ENCODE data around the gene OR6J1.
"Not testable (repeated sequence)": the region's sequence is repeated elsewhere in the genome, so short reads cannot be mapped to it uniquely, and the experiment has no call there.

OR6J1 gene

DNA sequence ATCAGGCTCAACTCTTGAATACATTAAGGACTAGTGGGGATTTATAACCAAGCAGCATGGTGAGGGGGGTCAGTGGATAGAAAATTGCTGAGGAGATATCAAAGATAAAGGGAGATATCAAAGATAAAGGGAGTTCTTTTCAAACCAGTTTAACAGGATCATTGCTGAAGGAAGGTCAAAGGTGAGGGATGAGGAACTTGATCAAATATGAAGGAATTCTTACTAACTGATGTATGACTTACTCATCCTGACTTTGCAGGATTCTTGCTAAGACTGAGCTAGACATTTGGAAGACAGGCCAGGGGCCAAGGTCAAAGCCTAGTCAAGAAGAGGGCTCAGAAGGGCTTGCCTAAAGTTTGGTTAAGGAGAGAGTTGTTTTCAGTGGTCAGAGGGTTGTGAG, 41.3 kb downstream of the OR6J1 start:
- peak in 1 of 4 experiments; percentile 23 for DNase-seq

DNA sequence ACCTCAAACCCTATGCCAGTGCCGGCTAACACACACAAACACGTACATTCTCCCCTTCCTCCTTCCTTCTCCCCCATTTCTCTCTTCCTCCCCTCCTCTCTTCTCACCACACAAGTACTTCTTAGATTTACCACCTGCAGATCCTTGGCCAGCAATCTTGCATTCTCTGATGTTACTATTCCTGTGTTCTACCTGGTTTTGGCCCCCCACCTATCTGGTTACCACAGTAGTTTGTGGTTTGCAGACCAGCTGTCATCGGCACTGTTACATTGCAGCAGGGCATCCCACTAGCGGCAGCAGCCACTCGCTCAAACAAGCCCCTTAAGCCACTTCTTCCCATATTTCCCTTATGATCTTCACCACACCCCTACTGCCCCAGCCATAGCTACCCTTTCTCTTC, 42.2 kb downstream of the OR6J1 start:
- no peak for DNase-seq

DNA sequence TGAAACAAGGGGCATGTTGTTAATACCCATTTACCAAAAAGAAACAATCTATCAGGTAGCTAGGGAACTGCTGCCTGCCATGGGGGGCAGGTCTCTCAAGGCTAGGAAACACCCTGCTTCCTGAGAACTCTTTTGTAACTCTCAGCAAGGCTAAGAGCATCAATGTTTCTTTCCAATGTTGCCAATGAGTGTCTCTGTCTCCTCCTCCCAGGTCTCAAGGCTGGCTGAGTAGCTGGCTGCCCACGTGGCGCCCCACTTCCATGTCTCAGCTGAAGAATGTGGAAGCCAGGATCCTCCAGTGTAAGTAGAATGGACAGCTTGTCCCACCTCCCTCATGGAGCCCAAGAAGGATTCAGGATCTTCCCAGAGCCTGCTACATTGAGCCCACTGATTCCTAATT, 42.7 kb downstream of the OR6J1 start:
- peak in 2 of 4 experiments; percentile 20 to 26 for DNase-seq

DNA sequence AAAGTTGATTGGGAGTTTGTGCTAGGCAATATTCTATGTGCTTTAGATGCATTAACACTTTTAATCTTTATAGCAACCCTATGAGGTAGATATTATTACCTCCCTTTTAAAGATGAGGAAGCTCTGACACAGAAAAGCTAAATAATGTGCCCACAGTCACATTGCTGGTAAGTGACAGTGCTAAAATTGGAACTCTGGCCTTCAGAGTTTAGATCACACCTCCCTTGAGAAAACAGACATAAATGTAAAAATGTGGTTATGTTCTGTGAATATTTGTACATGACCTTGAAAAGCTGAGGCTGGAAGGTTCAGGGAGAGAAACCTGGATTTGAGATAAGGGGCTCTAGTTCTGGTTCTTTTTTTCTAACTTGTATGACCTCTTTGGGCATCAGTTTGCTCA, 44.1 kb downstream of the OR6J1 start:
- DNase-seq, result peak in 3 of 4 experiments; percentile 18 to 48 (median 34)

DNA sequence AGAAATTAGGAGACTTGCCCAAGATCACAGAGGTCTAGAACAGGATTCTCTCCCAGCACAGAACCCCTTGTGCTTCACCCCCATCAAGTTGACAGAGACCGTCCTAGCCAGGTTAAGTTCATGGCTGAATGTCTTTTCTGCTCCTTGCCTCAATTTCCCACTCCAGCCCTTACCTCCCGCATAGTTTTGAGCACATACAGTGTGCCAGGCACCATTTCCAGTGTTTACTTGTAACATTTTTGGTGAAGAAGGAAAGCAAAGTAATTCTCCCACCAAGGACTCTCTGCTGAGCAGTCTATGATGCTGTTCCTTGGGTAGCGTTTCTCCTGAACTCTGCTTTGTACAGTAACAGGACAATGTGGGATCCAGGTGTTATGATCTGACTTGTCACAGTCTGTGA, 44.8 kb downstream of the OR6J1 start:
- no peak for DNase-seq

DNA sequence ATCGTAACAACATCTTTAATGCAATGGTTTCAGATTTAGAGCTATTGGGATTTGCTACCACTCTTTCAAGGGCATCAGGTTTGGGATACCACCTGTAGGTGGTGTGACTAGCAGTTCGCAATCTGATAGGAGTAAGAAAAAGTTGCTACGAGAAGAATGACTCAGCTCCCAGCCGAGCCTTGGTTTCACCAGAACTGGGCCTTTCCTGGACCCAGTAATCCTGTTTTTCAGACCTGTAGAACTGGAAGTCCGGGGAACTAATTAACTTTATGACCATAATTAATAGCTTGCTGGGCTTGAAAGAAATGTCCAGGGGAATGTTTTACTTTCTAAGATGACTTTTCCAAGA, 45.3 kb downstream of the OR6J1 start:
- peak; percentile 21 to 54 (median 42) for DNase-seq

DNA sequence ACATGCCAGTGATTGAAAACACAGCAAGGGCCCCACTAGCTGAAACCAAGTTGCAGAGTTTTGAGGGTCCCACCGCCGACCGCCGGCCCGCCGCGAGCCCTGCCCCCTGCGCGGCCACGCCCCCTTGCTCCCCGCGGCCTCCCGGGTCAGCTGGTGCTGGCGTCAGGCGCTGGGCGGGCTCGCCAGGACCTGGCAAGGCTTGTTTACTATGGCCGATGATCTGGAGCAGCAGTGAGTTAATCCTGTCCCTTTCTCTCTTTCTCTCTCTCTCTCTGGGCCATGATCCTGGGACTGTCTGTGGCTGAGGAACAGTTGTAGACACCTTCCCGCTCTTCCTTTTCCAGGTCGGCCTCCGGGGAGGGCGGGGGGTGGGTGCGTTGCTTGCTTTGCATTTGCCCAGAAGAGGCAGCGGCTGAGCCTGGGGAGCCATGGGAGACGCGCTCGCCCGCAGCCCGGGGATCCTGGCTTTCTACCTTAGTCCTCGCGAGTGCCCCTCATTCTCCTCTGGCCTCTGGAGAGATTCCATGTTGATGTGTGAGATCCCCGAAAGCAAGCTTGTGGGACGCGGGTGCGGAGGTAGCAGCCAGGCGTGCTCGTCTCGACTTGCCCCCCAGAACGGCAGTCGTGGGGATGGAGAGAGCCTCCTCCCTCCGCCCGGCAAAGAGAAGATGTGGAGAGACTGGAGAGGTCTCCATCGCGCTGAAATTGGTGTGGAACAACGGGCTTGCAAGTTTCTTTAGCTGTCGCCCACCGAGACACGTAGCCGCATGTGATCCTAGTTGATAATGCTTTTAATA, 45.9 kb downstream of the OR6J1 start, which contains the start of gene ABHD4:
ABHD4 (plus strand) TSS at position 202 of the 797 bp plus-strand sequence; CDS start at position 209, 7 bp downstream.
- DNase-seq, result peak; percentile 76 to 91 (median 82)

DNA sequence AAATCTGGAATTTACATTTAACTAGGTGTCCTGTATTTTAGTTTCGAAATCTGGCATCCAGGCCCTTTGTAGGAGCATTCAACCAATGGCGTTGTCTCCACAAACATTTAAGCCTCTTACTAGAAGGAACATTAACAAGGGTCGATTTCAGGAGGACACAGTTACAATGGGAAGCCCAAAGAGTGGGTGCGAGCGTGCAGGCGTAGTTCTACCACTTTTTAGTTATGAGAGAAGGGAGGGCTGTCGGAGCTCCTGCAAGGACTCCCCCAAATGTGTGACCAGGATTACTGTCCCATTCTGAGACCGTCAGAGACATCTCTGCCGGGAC, 46.4 kb downstream of the OR6J1 start:
- peak in 1 of 4 experiments; percentile 15 for DNase-seq

DNA sequence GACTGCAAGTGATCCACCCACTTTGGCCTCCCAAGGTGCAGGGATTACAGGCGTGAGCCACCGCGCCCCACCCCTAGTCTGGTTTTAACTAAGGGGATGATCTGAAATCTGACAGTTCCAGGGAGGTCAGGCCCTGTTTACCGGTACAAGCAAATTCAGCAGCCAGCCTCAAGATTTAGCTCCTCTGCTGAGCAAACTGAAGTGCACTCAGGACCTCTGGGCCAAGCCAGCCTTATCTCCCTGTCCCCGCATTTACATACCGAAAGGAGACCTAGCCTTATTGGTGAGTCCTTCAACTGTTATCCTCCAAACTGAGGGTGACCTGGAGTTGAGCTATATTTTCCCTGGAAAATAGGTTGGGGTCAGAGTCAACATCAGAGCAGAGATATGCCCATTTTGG, 46.9 kb downstream of the OR6J1 start:
- no peak for DNase-seq

DNA sequence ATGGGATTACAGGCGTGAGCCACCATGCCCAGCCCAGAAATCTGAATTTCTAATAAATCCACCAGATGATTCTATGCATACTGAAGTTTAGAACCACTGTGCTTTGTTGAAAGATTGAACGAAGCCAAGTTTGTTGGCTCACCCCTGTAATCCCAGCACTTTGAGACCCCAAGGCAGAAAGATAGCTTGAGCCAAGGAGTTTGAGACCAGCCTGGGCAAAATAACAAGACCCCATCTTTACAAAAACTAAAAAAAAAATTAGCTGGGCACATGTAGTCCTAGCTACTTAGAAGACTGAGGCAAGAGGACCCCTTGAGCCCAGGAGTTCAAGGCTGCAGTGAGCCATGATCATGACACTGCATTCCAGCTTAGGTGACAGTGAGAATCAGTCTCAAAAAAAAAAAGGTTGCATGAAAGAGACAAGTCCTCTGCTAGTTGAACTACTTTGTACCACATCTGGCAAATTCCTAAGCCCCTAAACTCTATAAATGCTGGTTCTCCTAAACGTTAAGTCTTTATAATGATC, 47.7 kb downstream of the OR6J1 start:
- no peak for DNase-seq

DNA sequence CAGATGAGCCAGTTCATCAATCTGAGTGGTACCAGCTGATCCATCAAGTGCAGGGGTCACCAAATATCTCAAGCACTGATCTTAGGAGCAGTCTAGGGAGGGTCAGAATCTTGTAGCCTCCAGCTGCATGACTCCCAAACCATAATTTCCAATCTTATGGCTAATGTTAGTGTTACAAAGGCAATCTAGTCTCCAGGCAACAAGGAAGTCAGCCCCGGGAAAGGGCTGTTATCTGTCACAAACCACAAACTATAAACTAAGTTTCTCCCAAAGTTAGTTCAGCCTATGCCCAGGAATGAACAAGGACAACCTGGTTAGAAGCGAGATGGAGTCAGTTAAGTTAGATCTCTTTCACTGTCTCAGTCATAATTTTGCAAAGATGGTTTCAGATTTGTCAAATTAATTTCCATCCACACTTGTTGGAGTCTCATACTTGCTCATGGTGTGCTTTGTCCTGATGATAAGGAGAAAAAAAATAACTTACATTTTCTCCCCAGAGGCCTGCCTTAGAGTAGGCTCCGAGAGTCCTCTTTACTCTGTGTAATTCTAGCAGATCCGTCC, 49.9 kb downstream of the OR6J1 start:
- no peak for DNase-seq

DNA sequence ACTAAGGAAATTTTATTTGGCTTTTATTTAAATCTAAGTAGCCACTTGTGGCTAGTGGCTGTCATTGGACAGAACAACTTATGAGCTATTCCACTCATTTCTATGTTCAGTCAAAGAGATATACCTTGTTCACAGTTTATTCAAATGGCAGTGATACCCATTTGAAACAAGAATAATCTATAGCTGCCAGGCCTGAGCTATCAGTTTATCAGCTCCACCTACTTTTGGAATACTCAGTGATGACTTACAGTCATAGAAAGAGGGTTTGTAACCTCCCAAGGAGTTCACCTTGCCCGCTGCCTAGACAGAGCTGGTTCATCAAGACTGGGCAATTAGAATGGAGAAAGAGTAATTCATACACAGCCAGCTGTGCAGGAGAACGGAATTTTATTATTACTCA, 50.6 kb downstream of the OR6J1 start:
- no peak for DNase-seq

DNA sequence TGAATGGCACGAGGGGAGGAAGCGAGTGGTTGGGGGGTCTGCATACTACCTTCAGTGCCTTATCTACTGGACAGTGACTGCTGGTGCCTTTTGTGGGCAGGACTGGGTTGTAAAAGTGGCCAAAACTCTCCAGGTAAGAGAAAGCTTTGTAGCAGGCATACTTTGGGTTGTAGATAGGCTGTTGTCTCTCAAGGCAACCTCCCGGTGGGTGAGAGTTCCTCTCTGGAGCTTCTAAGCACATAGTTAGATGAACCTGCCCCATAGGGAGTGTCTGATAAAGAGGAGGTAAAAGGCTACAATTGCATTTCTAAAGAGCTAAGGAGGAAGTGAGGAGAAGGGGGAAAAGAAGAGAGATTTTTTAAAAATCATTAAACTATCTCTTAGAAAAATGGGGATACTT, 51.0 kb downstream of the OR6J1 start:
- DNase-seq, result no peak

DNA sequence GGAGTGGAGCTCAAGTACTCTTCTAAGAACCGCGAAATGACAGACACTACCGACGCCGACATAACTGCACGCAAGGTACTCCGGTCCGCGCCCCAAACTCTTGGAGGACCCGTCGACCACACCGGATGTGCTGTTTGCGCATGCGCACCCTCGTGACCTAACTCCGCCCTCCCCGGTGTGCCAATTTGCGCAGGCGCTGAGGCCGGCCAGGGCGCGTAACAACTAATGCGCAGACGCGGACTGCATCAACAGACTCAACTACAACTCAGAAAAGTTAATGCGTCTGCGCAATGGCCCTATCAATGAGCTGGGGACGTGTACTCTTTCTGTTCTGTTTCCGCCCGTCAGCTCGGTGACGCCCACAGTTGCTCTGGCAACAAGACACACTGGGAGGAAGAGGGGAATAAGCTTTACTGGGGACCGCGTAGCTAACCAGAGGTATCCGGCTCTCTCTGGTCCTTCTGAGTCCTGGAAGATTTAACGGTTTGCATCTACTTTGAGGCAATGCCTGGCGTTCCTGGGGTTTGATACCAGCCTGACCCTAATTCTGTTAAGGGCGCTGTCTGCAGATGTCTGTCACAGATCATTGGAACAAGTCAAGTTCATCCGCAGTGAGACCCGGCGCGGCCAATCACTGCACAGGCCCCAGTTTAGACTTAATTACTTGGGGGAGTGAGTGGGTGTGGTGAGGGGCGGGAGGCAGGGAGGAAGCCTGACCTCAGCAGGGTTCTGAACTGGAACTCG, 54.9 kb downstream of the OR6J1 start, which contains the start of gene DAD1:
DAD1 (minus strand) TSS at position 129 of the 744 bp plus-strand sequence; CDS start at position 62, 67 bp downstream.
- DNase-seq, result peak; percentile 99 to 100 (median 100)

DNA sequence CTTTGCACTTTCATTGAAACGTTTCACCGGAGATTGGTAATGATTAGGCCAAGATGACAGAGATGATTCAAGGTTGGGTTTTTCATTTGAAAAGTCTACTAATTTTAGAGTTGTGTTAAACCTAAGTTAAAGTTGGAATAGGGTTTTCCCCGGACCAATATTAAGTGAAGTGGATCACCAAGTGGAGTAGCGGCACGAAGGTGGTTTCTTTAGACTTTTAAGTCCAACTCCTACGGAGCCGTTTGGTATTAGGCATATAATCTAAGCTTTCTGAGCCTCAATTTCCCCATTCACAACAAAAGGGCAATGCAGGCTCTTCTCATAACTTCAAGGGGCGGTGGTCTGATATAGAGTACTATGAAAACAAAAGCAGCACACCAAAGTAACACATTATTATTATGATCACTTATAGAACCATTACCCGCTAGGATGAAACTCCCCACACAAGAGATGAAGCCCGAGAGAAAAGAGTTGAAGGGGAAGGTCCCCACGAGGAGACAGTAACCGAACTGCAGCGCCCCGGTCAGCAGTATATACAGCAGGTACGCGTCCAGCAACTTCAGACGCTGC, 55.5 kb downstream of the OR6J1 start:
- peak in 1 of 4 experiments; percentile 17 for DNase-seq

DNA sequence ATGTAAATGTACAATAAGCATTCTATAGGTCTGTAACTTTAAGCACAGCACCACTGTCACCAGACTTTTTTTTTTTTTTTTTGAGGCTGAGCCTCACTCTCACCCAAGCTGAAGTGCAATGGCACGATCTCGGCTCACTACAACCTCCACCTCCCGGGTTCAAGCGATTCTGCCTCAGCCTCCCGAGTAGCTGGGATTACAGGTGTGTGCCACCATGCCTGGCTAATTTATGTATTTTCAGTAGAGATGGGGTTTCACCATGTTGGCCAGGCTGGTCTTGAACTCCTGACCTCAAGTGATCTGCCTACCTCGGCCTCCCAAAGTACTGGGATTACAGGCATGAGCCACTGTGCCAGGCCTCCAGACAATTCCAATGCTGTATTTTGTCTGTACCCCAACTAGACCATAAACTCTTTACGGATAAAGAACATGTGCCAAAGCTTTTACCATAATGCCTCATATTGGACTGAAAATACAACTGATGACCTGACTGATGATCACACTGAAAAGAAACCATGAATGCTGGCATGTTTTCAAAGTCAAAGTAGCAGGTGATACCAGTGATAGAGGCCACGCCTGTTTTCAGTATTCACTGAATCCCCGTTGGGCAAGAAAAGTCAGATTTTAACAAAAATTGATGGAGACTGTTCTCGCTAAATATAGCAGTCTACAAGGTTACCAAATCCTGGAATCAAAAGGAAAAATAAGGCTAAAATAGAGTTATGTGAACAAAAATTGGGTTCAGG, 56.3 kb downstream of the OR6J1 start:
- DNase-seq, result not testable (repeated sequence)

DNA sequence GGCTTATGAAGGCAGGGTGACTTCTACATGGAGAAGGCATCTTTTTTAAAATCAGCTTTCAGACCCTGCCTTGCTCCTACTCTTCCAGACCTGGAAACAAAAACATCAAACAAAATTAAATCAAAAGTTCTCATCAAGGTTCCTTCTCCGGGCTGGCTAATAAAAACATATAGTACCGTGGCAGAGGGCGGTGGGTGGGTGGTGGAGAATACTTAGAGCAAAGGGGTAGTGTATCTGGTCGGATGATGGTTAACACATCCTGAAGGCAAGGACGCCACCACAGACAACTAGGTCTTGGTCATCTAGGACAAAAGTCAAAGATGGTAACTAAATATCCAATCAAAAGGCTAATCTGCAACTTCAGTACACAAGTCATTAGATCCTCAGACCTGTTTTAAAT, 56.9 kb downstream of the OR6J1 start:
- no peak for DNase-seq

DNA sequence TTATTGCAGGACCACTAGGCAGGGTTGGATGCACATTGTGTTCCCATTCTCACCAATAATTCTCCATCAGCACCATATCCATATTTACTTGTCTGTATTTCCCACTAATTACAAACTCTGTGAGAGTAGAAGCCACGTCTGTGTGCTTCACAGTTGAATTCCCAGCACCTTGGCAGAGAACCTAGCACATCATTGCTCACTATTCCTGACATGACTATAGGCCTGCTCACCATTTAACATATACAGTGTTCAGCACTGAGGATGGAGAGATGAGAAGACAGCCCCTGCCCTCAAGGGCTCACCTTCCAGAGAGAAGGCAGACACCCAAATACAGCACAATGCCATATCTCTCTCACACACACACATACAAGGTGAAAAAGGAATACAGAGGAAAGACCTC, 60.2 kb downstream of the OR6J1 start:
- DNase-seq, result no peak

Measured in suppressor macrophage (primary cell).